ENCODE results near the gene RBM46.
"Not testable (repeated sequence)": the region's sequence is repeated elsewhere in the genome, so short reads cannot be mapped to it uniquely, and the experiment has no call there.

RBM46 gene

GRCh38 chr4:154872198-154872597, 91.1 kb downstream of the RBM46 start:
- H3K4me3 ChIP-seq (ENCODE audit: low read depth, low read length): no peak overlapping the region
- TF ChIP-seq CTCF (conservative IDR thresholded peaks at IDR 0.05; ENCODE audit: low read depth, low read length): no peak
- no peak for DNase-seq (ENCODE audit: low read depth)

- not testable (repeated sequence) for DNase-seq (ENCODE audit: low read depth); H3K4me3 ChIP-seq (ENCODE audit: low read depth, low read length)
Measured at GRCh38 chr4:154874049-154874448, 93.0 kb downstream of the RBM46 start.

GRCh38 chr4:154877110-154877760, 96.2 kb downstream of the RBM46 start:
- no peak for TF ChIP-seq CTCF (conservative IDR thresholded peaks at IDR 0.05; ENCODE audit: low read depth, low read length)
- no peak overlapping the region for H3K4me3 ChIP-seq (ENCODE audit: low read depth, low read length)
- DNase-seq (ENCODE audit: low read depth): peak; percentile 9

All from choroid plexus epithelial cell (primary cell).